BLaER1 (cell line): ENCODE data around the gene HEBP2.
"Not testable (repeated sequence)": the region's sequence is repeated elsewhere in the genome, so short reads cannot be mapped to it uniquely, and the experiment has no call there.

ENCODE experiments used
- H3K27ac ChIP-seq: shearing (Covaris generic); formaldehyde crosslinking; 2 replicates; pipeline ENCODE4 v1.8.1; 2022
- H3K27me3 ChIP-seq: shearing (Covaris generic); formaldehyde crosslinking; 2 replicates; pipeline ENCODE4 v1.8.1; 2022
- H3K36me3 ChIP-seq: shearing (Covaris generic); formaldehyde crosslinking; 2 replicates; pipeline ENCODE4 v1.8.1; 2022
- H3K4me1 ChIP-seq: shearing (Covaris generic); formaldehyde crosslinking; 2 replicates; pipeline ENCODE4 v1.8.1; 2022
- H3K4me2 ChIP-seq: shearing (Covaris generic); formaldehyde crosslinking; 2 replicates; pipeline ENCODE4 v1.8.1; 2022
- H3K4me3 ChIP-seq: shearing (Covaris generic); formaldehyde crosslinking; 2 replicates; pipeline ENCODE4 v1.8.1; 2022
- H3K9ac ChIP-seq: shearing (Covaris generic); formaldehyde crosslinking; 2 replicates; pipeline ENCODE4 v1.8.1; 2022
- H3K9me3 ChIP-seq: shearing (Covaris generic); formaldehyde crosslinking; 2 replicates; pipeline ENCODE4 v1.8.1; 2022
- H4K20me1 ChIP-seq: shearing (Covaris generic); formaldehyde crosslinking; 2 replicates; pipeline ENCODE4 v1.8.1; 2022
- Cebpa-rat ChIP-seq: shearing (Covaris generic); IDR thresholded peaks from 2 replicates; pipeline ENCODE4 v1.8.1; 2022

HEBP2 gene

GRCh38 chr6:138421608-138422007 is 17.6 kb downstream of the HEBP2 start:
- Histone ChIP-seq H4K20me1 (no peaks in the 10 kb centered on the region), H3K4me1 (no peaks in the 10 kb centered on the region), H3K36me3 (peaks cover 80% of the 10 kb centered on the region), H3K4me2 (no peak overlapping the region), H3K27me3 (no peaks in the 10 kb centered on the region), H3K9me3 (peaks cover 7% of the 10 kb centered on the region; the same call in 1 of the 2 replicates), H3K4me3 (no peak overlapping the region), H3K9ac (no peak overlapping the region), H3K27ac (no peak overlapping the region)
- TF ChIP-seq Cebpa-rat = no peak

GRCh38 chr6:138422861-138423260 is 18.8 kb downstream of the HEBP2 start:
- Histone ChIP-seq H3K27me3 (no peaks in the 10 kb centered on the region), H3K9me3 (peaks cover 7% of the 10 kb centered on the region; the same call in 1 of the 2 replicates), H3K9ac (no peak overlapping the region), H4K20me1 (no peaks in the 10 kb centered on the region), H3K4me2 (no peak overlapping the region), H3K4me1 (no peaks in the 10 kb centered on the region), H3K4me3 (no peak overlapping the region), H3K27ac (no peak overlapping the region), H3K36me3 (peaks cover 77% of the 10 kb centered on the region)
- TF ChIP-seq Cebpa-rat = no peak

- H3K9ac ChIP-seq = no peak overlapping the region
- H3K27ac ChIP-seq = no peak overlapping the region
- H3K9me3 ChIP-seq = no peaks in the 10 kb centered on the region
- peaks cover 75% of the 10 kb centered on the region for H3K36me3 ChIP-seq
- TF ChIP-seq Cebpa-rat = no peak
- no peaks in the 10 kb centered on the region for H3K4me1 ChIP-seq
- no peaks in the 10 kb centered on the region for H3K27me3 ChIP-seq
- H3K4me2 ChIP-seq = no peak overlapping the region
- H4K20me1 ChIP-seq = no peaks in the 10 kb centered on the region
- H3K4me3 ChIP-seq = no peak overlapping the region
Measured at GRCh38 chr6:138424004-138424904, 20.2 kb downstream of the HEBP2 start.

- not testable (repeated sequence) for H3K4me2 ChIP-seq, H3K9ac ChIP-seq, H3K27ac ChIP-seq, H3K4me3 ChIP-seq, H3K9me3 ChIP-seq, H3K27me3 ChIP-seq, H3K4me1 ChIP-seq, H4K20me1 ChIP-seq
- H3K36me3 ChIP-seq = peaks cover 75% of the 10 kb centered on the region
Measured at GRCh38 chr6:138425256-138425655, 21.2 kb downstream of the HEBP2 start.

- H3K4me3 ChIP-seq = no peak overlapping the region
- H3K27ac ChIP-seq = no peak overlapping the region
- H3K9ac ChIP-seq = no peak overlapping the region
- TF ChIP-seq Cebpa-rat = no peak
- H3K4me1 ChIP-seq = no peaks in the 10 kb centered on the region
- H4K20me1 ChIP-seq = no peaks in the 10 kb centered on the region
- no peaks in the 10 kb centered on the region for H3K9me3 ChIP-seq
- peaks cover 74% of the 10 kb centered on the region for H3K36me3 ChIP-seq
- H3K27me3 ChIP-seq = no peaks in the 10 kb centered on the region
- no peak overlapping the region for H3K4me2 ChIP-seq
Measured at GRCh38 chr6:138426500-138427123, 22.6 kb downstream of the HEBP2 start.

- H3K4me2 ChIP-seq = no peak overlapping the region
- H3K4me3 ChIP-seq = no peak overlapping the region
- H3K27ac ChIP-seq = no peak overlapping the region
- no peaks in the 10 kb centered on the region for H4K20me1 ChIP-seq
- H3K36me3 ChIP-seq = peaks cover 83% of the 10 kb centered on the region
- H3K9me3 ChIP-seq = no peaks in the 10 kb centered on the region
- H3K4me1 ChIP-seq = no peaks in the 10 kb centered on the region
- H3K27me3 ChIP-seq = no peaks in the 10 kb centered on the region
- no peak overlapping the region for H3K9ac ChIP-seq
- TF ChIP-seq Cebpa-rat = no peak
Measured at GRCh38 chr6:138427701-138428100, 23.7 kb downstream of the HEBP2 start.

- H3K9me3 ChIP-seq = no peaks in the 10 kb centered on the region
- no peak overlapping the region for H3K4me2 ChIP-seq
- no peaks in the 10 kb centered on the region for H3K27me3 ChIP-seq
- no peak for TF ChIP-seq Cebpa-rat
- no peak overlapping the region for H3K4me3 ChIP-seq
- H3K36me3 ChIP-seq = peaks cover 87% of the 10 kb centered on the region
- H3K4me1 ChIP-seq = no peaks in the 10 kb centered on the region
- H3K27ac ChIP-seq = no peak overlapping the region
- H3K9ac ChIP-seq = no peak overlapping the region
- no peaks in the 10 kb centered on the region for H4K20me1 ChIP-seq
Measured at GRCh38 chr6:138428944-138429598, 25.0 kb downstream of the HEBP2 start.

GRCh38 chr6:138429761-138430160 is 25.7 kb downstream of the HEBP2 start:
- Histone ChIP-seq H4K20me1 (no peaks in the 10 kb centered on the region), H3K36me3 (peaks cover 85% of the 10 kb centered on the region), H3K4me3 (no peak overlapping the region), H3K27ac (no peak overlapping the region), H3K9ac (no peak overlapping the region), H3K27me3 (no peaks in the 10 kb centered on the region), H3K9me3 (no peaks in the 10 kb centered on the region), H3K4me2 (no peak overlapping the region), H3K4me1 (no peaks in the 10 kb centered on the region)
- no peak for TF ChIP-seq Cebpa-rat

- Histone ChIP-seq H3K4me1 (no peaks in the 10 kb centered on the region), H3K4me3 (no peak overlapping the region), H3K4me2 (no peak overlapping the region), H3K27ac (no peak overlapping the region), H3K27me3 (no peaks in the 10 kb centered on the region), H3K36me3 (peaks cover 80% of the 10 kb centered on the region), H4K20me1 (no peaks in the 10 kb centered on the region), H3K9ac (no peak overlapping the region), H3K9me3 (no peaks in the 10 kb centered on the region)
- TF ChIP-seq Cebpa-rat = no peak
Measured at GRCh38 chr6:138430361-138431145, 26.5 kb downstream of the HEBP2 start.
